C4-2B (cell line): ENCODE results near the gene LCP2.

Experiments used
- CTCF ChIP-seq: fragments of 450-650 bp; conservative IDR thresholded peaks from 2 replicates; pipeline ENCODE4 v1.5.1; 2017; ENCODE audit warnings: mild to moderate bottlenecking
- ZFX ChIP-seq: fragments of 450-650 bp; IDR thresholded peaks from 2 replicates; pipeline ENCODE4 v1.6.1; 2017

GRCh38 chr5:170289764-170290163, 7.8 kb downstream of the LCP2 start:
- no peak for TF ChIP-seq CTCF
- no peak for TF ChIP-seq ZFX
